NCI-H1048 (cell line): ENCODE results near the gene PLEKHA6.
"Not testable (repeated sequence)": the region's sequence is repeated elsewhere in the genome, so short reads cannot be mapped to it uniquely, and the experiment has no call there.

Experiments
- DNase-seq: peaks from one replicate; lab custom pipeline; 2025; lab: John Stamatoyannopoulos, UW

Gene PLEKHA6

GRCh38 chr1:204260601-204261197, 99.0 kb downstream of the PLEKHA6 start:
- no peak for DNase-seq

- DNase-seq = no peak
These were observed 99.9 kb downstream of the PLEKHA6 start for GRCh38 chr1:204259782-204260181.

GRCh38 chr1:204259196-204259595, 100.5 kb downstream of the PLEKHA6 start:
- DNase-seq = no peak

- DNase-seq = no peak
These were observed 101.3 kb downstream of the PLEKHA6 start for GRCh38 chr1:204258213-204259115.

GRCh38 chr1:204257446-204257845, 102.3 kb downstream of the PLEKHA6 start:
- DNase-seq = no peak

- DNase-seq = no peak
These were observed 103.2 kb downstream of the PLEKHA6 start for GRCh38 chr1:204256531-204256930.

GRCh38 chr1:204255966-204256365, 103.8 kb downstream of the PLEKHA6 start:
- no peak for DNase-seq

- DNase-seq = peak; percentile 98
These were observed 104.5 kb downstream of the PLEKHA6 start for GRCh38 chr1:204255225-204255624.

- no peak for DNase-seq
These were observed 105.6 kb downstream of the PLEKHA6 start for GRCh38 chr1:204254031-204254661.

- DNase-seq = no peak
These were observed 107.6 kb downstream of the PLEKHA6 start for GRCh38 chr1:204251926-204252689.

- no peak for DNase-seq
These were observed 108.4 kb downstream of the PLEKHA6 start for GRCh38 chr1:204251286-204251685.

GRCh38 chr1:204250428-204251030, 109.2 kb downstream of the PLEKHA6 start:
- DNase-seq = no peak

GRCh38 chr1:204249736-204250427, 109.8 kb downstream of the PLEKHA6 start:
- no peak for DNase-seq

GRCh38 chr1:204248954-204249353, 110.8 kb downstream of the PLEKHA6 start:
- no peak for DNase-seq

- DNase-seq = no peak
These were observed 112.9 kb downstream of the PLEKHA6 start for GRCh38 chr1:204246876-204247275.

GRCh38 chr1:204242920-204243319, 116.8 kb downstream of the PLEKHA6 start:
- DNase-seq = no peak

GRCh38 chr1:204241914-204242313, 117.8 kb downstream of the PLEKHA6 start:
- DNase-seq = no peak

- no peak for DNase-seq
These were observed 118.7 kb downstream of the PLEKHA6 start for GRCh38 chr1:204241050-204241449.

- DNase-seq = no peak
These were observed 119.5 kb downstream of the PLEKHA6 start for GRCh38 chr1:204240233-204240632.

GRCh38 chr1:204239401-204239800, 120.3 kb downstream of the PLEKHA6 start:
- not testable (repeated sequence) for DNase-seq

- DNase-seq = not testable (repeated sequence)
These were observed 121.2 kb downstream of the PLEKHA6 start for GRCh38 chr1:204238520-204238919.
